AG09319 (cell line): Measurements from ENCODE around the gene B4GALT1.

Source experiments
- DNase-seq: peaks from one replicate; pipeline ENCODE4 v3.0.0-alpha.2; 2010; ENCODE audit warnings: low read depth; ENCODE audit errors: extremely low read depth
- CTCF ChIP-seq: IDR thresholded peaks from 2 replicates; pipeline ENCODE4 v1.5.1; 2011; ENCODE audit warnings: low read depth, mild to moderate bottlenecking, inconsistent platforms, low read length, moderate library complexity

The B4GALT1 gene

GRCh38 chr9:33129251-33129885, 37.8 kb downstream of the B4GALT1 start:
- TF ChIP-seq CTCF: no peak
- no peak for DNase-seq

GRCh38 chr9:33128570-33128969, 38.6 kb downstream of the B4GALT1 start:
- DNase-seq: no peak
- TF ChIP-seq CTCF: no peak

- no peak for DNase-seq
- no peak for TF ChIP-seq CTCF
These were observed 39.3 kb downstream of the B4GALT1 start for GRCh38 chr9:33127881-33128280.

GRCh38 chr9:33125871-33126823, 41.0 kb downstream of the B4GALT1 start:
- no peak for DNase-seq

GRCh38 chr9:33125461-33125860, 41.7 kb downstream of the B4GALT1 start:
- DNase-seq: no peak
- TF ChIP-seq CTCF: no peak

More at GRCh38 chr9:33125871-33126823, 41.0 kb downstream of the B4GALT1 start:
- no peak for TF ChIP-seq CTCF

- TF ChIP-seq CTCF: no peak; the same call in 1 of the 2 replicates
- no peak for DNase-seq
These were observed 42.3 kb downstream of the B4GALT1 start for GRCh38 chr9:33124751-33125381.
